Parathyroid adenoma (tissue), 2 donors: ENCODE data around the gene CCDC187.

ENCODE experiments used
- H2AFZ ChIP-seq: fragments of 300-600 bp; sonication (generic); one replicate; pipeline ENCODE4 v1.7.0; 2017; ENCODE audit warnings: antibody characterized with exemption, mild to moderate bottlenecking
- H3K27ac ChIP-seq: fragments of 300-600 bp; sonication (generic); one replicate; pipeline ENCODE4 v1.7.0; 2017
- H3K27me3 ChIP-seq: fragments of 300-600 bp; sonication (generic); one replicate; pipeline ENCODE4 v1.7.0; 2017; ENCODE audit warnings: low read length; ENCODE audit not compliant: control insufficient read depth, insufficient read depth
- H3K36me3 ChIP-seq: fragments of 300-600 bp; sonication (generic); one replicate; pipeline ENCODE4 v1.7.0; 2017; ENCODE audit warnings: low read length; ENCODE audit not compliant: control insufficient read depth, insufficient read depth
- H3K4me1 ChIP-seq: fragments of 300-600 bp; sonication (generic); one replicate; pipeline ENCODE4 v1.7.0; 2017; ENCODE audit warnings: control low read depth
- H3K4me2 ChIP-seq: fragments of 300-600 bp; sonication (generic); one replicate; pipeline ENCODE4 v1.7.0; 2017; ENCODE audit warnings: low read length
- H3K4me3 ChIP-seq: fragments of 300-600 bp; sonication (generic); one replicate; pipeline ENCODE4 v1.7.0; 2017; ENCODE audit warnings: low read depth, low read length
- H3K79me2 ChIP-seq: fragments of 300-600 bp; sonication (generic); one replicate; pipeline ENCODE4 v1.7.0; 2017; ENCODE audit warnings: control low read depth
- H3K9ac ChIP-seq: fragments of 300-600 bp; sonication (generic); one replicate; pipeline ENCODE4 v1.7.0; 2017; ENCODE audit warnings: mild to moderate bottlenecking
- H3K9me3 ChIP-seq: fragments of 300-600 bp; sonication (generic); one replicate; pipeline ENCODE4 v1.7.0; 2017; ENCODE audit warnings: low read length; ENCODE audit not compliant: control insufficient read depth
- TF ChIP-seq, protein P1 (sequence below): fragments of 300-600 bp; sonication (generic); IDR thresholded peaks from one replicate; pipeline ENCODE4 v1.7.0; 2017; ENCODE audit warnings: antibody characterized with exemption, mild to moderate bottlenecking
- donor health status: primary hyperparathyroidism.

The CCDC187 gene

DNA sequence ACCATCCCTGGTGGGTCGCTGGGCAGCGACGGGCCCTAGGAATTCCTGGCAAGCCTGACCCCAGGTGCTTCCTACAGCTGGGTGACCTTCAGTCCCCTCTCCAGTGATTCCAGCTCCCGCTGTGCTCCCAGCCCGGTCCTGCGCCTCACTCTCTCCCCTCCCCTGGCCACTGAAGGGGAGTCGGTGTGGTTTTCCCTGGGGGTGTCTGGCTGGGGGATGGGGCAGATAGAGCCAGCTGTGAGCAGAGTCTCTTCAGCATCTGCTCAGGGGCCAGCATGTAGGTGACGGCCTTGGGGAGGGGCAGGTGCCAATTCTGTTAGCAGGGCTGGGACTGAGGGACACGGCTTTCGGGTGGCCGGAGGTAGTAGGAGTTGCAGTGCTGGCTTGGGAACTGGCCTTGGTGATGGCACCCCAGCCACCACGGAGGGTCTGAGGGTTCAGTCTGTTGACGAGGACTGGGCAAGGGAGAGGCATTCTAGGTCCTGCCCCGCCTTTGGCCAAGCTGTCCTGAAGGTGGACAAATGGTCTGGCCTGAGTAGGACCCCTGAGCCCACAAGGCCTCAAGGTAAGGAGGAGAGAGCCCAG, 26.6 kb upstream of the CCDC187 start:
- H3K9ac ChIP-seq, result no peak overlapping the region
- no peak overlapping the region for H2AFZ ChIP-seq
- no peak overlapping the region for H3K4me3 ChIP-seq
- no peak overlapping the region for H3K4me2 ChIP-seq
- no peaks in the 10 kb centered on the region for H3K36me3 ChIP-seq
- H3K27me3 ChIP-seq, result no peaks in the 10 kb centered on the region
- H3K79me2 ChIP-seq, result no peaks in the 10 kb centered on the region
- no peaks in the 10 kb centered on the region for H3K4me1 ChIP-seq
- no peak overlapping the region for H3K27ac ChIP-seq
- TF ChIP-seq, protein P1, sequence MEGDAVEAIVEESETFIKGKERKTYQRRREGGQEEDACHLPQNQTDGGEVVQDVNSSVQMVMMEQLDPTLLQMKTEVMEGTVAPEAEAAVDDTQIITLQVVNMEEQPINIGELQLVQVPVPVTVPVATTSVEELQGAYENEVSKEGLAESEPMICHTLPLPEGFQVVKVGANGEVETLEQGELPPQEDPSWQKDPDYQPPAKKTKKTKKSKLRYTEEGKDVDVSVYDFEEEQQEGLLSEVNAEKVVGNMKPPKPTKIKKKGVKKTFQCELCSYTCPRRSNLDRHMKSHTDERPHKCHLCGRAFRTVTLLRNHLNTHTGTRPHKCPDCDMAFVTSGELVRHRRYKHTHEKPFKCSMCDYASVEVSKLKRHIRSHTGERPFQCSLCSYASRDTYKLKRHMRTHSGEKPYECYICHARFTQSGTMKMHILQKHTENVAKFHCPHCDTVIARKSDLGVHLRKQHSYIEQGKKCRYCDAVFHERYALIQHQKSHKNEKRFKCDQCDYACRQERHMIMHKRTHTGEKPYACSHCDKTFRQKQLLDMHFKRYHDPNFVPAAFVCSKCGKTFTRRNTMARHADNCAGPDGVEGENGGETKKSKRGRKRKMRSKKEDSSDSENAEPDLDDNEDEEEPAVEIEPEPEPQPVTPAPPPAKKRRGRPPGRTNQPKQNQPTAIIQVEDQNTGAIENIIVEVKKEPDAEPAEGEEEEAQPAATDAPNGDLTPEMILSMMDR, result no peak
- H3K9me3 ChIP-seq, result no peaks in the 10 kb centered on the region

DNA sequence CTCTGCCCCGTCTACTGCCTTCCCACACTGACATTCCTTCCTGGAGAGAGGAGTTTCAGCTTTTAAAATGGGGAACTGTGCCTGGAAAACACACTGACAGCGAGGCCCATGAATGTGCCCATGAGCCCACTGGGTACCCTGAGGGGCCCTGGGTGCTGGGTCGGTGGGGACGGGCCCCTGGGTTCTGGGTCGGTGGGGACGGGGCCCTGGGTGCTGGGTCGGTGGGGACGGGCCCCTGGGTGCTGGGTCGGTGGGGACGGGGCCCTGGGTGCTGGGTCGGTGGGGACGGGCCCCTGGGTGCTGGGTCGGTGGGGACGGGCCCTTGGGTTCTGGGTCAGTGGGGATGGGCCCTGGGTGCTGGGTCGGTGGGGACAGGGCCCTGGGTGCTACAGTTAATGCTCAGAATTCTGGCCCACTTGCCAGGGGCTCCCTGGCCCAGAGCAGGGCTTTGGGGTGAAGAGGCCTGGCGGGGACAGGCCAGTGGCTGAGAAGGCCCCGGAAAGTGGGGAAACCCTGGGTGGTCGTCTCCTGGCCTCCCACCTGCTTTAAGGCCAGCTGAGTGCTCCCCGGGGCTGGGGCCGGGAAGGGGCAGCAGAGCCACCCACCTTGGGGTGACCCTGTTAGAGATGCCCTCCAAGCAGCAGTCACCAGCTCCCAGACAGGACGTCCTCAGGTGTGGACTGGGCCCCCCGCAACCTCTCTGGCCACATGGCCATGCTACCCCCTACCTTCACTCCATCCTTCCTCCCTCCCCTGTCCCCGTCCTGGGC, 25.9 kb upstream of the CCDC187 start:
- Histone ChIP-seq H3K4me3 (no peak overlapping the region), H3K27ac (no peak overlapping the region), H3K9ac (no peak overlapping the region), H2AFZ (no peak overlapping the region), H3K79me2 (no peaks in the 10 kb centered on the region), H3K4me2 (no peak overlapping the region), H3K36me3 (no peaks in the 10 kb centered on the region), H3K4me1 (no peaks in the 10 kb centered on the region), H3K27me3 (no peaks in the 10 kb centered on the region), H3K9me3 (no peaks in the 10 kb centered on the region)
- TF ChIP-seq, protein P1, result no peak

GRCh38 chr9:136329211-136329627, 25.3 kb upstream of the CCDC187 start:
- H3K9me3 ChIP-seq, result no peaks in the 10 kb centered on the region
- H2AFZ ChIP-seq, result no peak overlapping the region
- no peaks in the 10 kb centered on the region for H3K27me3 ChIP-seq
- no peak overlapping the region for H3K4me2 ChIP-seq
- H3K9ac ChIP-seq, result no peak overlapping the region
- H3K79me2 ChIP-seq, result no peaks in the 10 kb centered on the region
- H3K4me1 ChIP-seq, result no peaks in the 10 kb centered on the region
- no peak overlapping the region for H3K27ac ChIP-seq
- no peak overlapping the region for H3K4me3 ChIP-seq
- TF ChIP-seq, protein P1, result no peak
- no peaks in the 10 kb centered on the region for H3K36me3 ChIP-seq

- no peak overlapping the region for H3K9ac ChIP-seq
- H3K9me3 ChIP-seq, result no peaks in the 10 kb centered on the region
- H3K4me1 ChIP-seq, result no peaks in the 10 kb centered on the region
- TF ChIP-seq, protein P1, result no peak
- H3K27ac ChIP-seq, result no peak overlapping the region
- peak overlapping the region; percentile 38 for H3K4me3 ChIP-seq
- no peaks in the 10 kb centered on the region for H3K27me3 ChIP-seq
- H3K4me2 ChIP-seq, result peak overlapping the region; percentile 87
- H2AFZ ChIP-seq, result no peak overlapping the region
- H3K36me3 ChIP-seq, result no peaks in the 10 kb centered on the region
- H3K79me2 ChIP-seq, result no peaks in the 10 kb centered on the region
These were observed 24.7 kb upstream of the CCDC187 start for GRCh38 chr9:136328622-136329041.
